NT2/D1 (cell line): Measurements from ENCODE around the gene TBC1D22A.

Experiments
- DNase-seq: peaks from one replicate; pipeline ENCODE4 v3.0.0-alpha.2; 2011; ENCODE audit warnings: low read depth, low spot score
- H3K27me3 ChIP-seq: 2 replicates; pipeline ENCODE4 v1.6.0; 2011; ENCODE audit warnings: mild to moderate bottlenecking; ENCODE audit not compliant: insufficient read length, insufficient read depth
- H3K36me3 ChIP-seq: 2 replicates; pipeline ENCODE4 v1.6.1; 2011; ENCODE audit warnings: mild to moderate bottlenecking, low read length, mixed read lengths; ENCODE audit not compliant: insufficient read depth, insufficient read length
- H3K4me1 ChIP-seq: 2 replicates; pipeline ENCODE4 v1.5.1; 2011; ENCODE audit not compliant: insufficient read depth, insufficient read length
- H3K4me3 ChIP-seq: 2 replicates; pipeline ENCODE4 v1.5.1; 2011; ENCODE audit warnings: low read depth; ENCODE audit not compliant: insufficient read length
- H3K9ac ChIP-seq: 2 replicates; pipeline ENCODE4 v1.6.0; 2011; ENCODE audit warnings: low read depth; ENCODE audit not compliant: insufficient read length
- H3K9me3 ChIP-seq: 2 replicates; pipeline ENCODE4 v1.5.1; 2011; ENCODE audit warnings: mild to moderate bottlenecking, low read length; ENCODE audit not compliant: insufficient read depth
- SUZ12 ChIP-seq: IDR thresholded peaks from 2 replicates; pipeline ENCODE4 v1.6.1; 2011; ENCODE audit not compliant: insufficient read length, insufficient read depth; ENCODE audit errors: extremely low read depth
- YY1 ChIP-seq: IDR thresholded peaks from 2 replicates; pipeline ENCODE4 v1.6.1; 2011; ENCODE audit not compliant: insufficient read length, insufficient read depth
- ZNF274 ChIP-seq: IDR thresholded peaks from 2 replicates; pipeline ENCODE4 v1.6.1; 2011; ENCODE audit warnings: mild to moderate bottlenecking, low read depth, low read length

TBC1D22A gene

GRCh38 chr22:47156352-47157092 lies 394.1 kb downstream of the TBC1D22A start:
- Histone ChIP-seq H3K36me3 (no peaks in the 10 kb centered on the region), H3K4me1 (peaks cover 3% of the 10 kb centered on the region)
- TF ChIP-seq SUZ12 (no peak), ZNF274 (no peak), YY1 (no peak)

DNA sequence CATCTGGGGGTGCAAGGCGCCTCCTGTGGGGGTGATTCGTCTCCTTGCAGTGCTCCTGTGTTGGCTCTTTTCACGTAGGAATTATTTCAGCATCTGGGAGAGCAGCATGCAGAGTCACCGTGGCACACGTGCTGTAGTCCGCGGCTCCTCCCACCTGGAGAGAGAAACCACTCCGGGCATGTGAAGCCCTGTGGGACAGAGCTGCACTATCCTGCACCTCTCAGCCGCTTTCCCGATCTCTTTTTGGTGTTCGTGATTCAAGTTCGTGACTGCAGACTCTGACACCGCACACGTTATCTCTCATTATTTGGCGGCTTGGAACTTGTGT lies 394.6 kb downstream of the TBC1D22A start:
- DNase-seq = no peak
- no peak overlapping the region for H3K9ac ChIP-seq
- peaks cover 3% of the 10 kb centered on the region for H3K4me1 ChIP-seq
- no peaks in the 10 kb centered on the region for H3K9me3 ChIP-seq
- H3K36me3 ChIP-seq = no peaks in the 10 kb centered on the region
- no peaks in the 10 kb centered on the region for H3K27me3 ChIP-seq
- TF ChIP-seq SUZ12 = no peak
- no peak for TF ChIP-seq ZNF274
- TF ChIP-seq YY1 = no peak
- H3K4me3 ChIP-seq = no peak overlapping the region

More at GRCh38 chr22:47156352-47157092, 394.1 kb downstream of the TBC1D22A start:
- no peak for DNase-seq
- no peaks in the 10 kb centered on the region for H3K9me3 ChIP-seq
- no peak overlapping the region for H3K9ac ChIP-seq
- H3K4me3 ChIP-seq = no peak overlapping the region
- H3K27me3 ChIP-seq = no peaks in the 10 kb centered on the region

DNA sequence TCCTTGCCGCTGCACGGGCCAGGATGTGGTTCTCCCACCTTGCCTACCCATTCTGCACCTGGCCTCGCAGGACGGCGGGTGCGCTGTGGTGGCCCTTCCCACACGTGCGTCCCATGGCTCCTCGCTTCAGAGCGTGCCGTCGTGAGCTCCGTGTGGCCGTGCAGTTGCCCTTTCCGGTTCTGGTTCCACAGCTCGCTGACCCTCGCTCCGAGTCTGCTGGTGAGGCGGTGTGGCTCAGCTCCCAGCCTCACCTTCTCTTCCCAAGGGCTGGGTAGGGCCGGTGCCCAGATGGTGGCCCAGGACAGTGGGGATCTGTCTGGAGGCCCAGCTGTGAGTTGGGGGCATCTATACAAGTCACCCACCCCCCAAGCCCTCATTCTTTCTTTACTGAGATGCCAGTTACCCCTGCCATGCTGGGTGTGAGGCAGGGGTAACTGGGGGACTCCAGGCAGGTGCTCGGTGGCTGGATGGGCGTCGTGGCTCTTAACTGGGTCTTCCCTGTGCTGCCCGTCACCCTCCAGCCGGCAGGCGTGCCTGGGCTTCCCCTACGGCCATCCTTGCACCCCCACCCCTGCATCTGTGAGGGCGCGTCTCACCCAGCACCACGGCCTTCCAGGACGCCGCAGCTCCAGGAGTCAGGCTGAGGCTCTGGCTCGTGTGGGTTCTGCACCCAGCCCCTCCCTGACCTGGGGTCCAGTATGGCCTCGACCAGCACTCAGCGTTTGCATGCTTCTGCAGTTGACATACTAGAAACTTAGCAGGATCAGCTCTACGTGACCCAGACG lies 395.2 kb downstream of the TBC1D22A start:
- Histone ChIP-seq H3K9ac (peak overlapping the region; percentile 42), H3K4me3 (no peak overlapping the region), H3K4me1 (peaks cover 3% of the 10 kb centered on the region), H3K36me3 (no peaks in the 10 kb centered on the region), H3K27me3 (no peaks in the 10 kb centered on the region), H3K9me3 (no peaks in the 10 kb centered on the region)
- DNase-seq = no peak
- no peak for TF ChIP-seq ZNF274
- no peak for TF ChIP-seq SUZ12
- no peak for TF ChIP-seq YY1

DNA sequence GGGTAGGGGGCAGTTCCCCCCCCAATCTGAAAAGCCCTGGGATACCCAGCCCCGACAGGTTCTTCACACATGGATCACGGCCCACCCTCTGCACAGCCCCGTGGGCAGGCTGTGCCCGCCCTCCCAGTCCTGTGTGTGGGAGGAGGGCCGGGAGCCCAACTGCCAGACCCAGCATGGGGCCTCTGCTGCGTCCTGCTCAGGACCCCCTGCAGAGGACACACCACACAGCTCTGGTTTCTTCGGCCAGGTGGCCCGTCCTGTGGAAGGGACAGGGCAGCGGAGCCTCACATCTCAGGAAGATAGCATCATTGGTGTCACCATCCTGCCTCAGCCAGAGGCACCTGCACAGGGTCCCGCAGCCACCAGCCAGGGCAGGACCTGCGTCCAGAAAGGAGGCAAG lies 396.0 kb downstream of the TBC1D22A start:
- Histone ChIP-seq H3K36me3 (no peaks in the 10 kb centered on the region), H3K9me3 (no peaks in the 10 kb centered on the region), H3K27me3 (no peaks in the 10 kb centered on the region), H3K4me1 (peaks cover 3% of the 10 kb centered on the region), H3K9ac (no peak overlapping the region), H3K4me3 (no peak overlapping the region)
- no peak for TF ChIP-seq YY1
- TF ChIP-seq ZNF274 = no peak
- TF ChIP-seq SUZ12 = no peak
- DNase-seq = no peak

DNA sequence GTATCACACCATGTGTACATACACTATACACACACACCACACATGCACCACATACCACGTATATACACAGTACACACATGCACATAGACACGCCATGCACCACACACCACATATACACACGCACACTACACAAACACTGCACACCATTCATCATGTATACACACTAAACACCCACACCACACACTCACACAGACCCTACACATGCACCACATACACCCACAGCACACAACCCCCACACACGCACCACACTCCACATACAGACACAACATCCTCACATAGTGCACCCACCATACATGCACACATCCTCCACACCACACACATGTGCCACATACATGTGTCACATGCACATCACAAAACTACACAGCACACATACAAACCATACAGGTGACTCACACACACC lies 397.1 kb downstream of the TBC1D22A start:
- no peak for DNase-seq
- TF ChIP-seq YY1 (no peak), SUZ12 (no peak), ZNF274 (no peak)
- Histone ChIP-seq H3K9ac (no peak overlapping the region), H3K9me3 (no peaks in the 10 kb centered on the region), H3K4me3 (no peak overlapping the region), H3K27me3 (no peaks in the 10 kb centered on the region), H3K36me3 (no peaks in the 10 kb centered on the region), H3K4me1 (no peaks in the 10 kb centered on the region)

DNA sequence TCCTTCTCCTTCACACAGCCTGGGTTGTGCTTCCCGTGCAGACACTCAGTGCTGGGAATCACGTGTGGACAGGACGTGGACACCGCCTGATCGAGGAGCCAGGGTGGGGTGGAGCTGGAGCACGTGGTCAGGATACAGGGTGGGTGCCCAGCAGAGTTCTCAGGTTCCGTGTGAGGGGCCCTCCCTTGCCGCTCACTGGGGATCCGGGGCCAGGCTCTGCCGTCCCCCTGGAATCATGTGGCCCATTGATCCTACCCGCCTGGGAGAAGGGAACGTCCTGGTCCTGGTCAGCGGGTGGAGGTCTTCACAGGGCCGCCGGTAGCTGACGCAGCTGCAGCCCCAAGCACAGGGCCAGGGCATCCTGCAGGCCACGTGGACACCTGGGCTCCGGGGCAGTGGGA lies 397.7 kb downstream of the TBC1D22A start:
- Histone ChIP-seq H3K4me3 (no peak overlapping the region), H3K9ac (no peak overlapping the region), H3K9me3 (no peaks in the 10 kb centered on the region), H3K27me3 (no peaks in the 10 kb centered on the region), H3K36me3 (no peaks in the 10 kb centered on the region), H3K4me1 (no peaks in the 10 kb centered on the region)
- no peak for DNase-seq
- TF ChIP-seq SUZ12 = no peak
- TF ChIP-seq YY1 = no peak
- no peak for TF ChIP-seq ZNF274

DNA sequence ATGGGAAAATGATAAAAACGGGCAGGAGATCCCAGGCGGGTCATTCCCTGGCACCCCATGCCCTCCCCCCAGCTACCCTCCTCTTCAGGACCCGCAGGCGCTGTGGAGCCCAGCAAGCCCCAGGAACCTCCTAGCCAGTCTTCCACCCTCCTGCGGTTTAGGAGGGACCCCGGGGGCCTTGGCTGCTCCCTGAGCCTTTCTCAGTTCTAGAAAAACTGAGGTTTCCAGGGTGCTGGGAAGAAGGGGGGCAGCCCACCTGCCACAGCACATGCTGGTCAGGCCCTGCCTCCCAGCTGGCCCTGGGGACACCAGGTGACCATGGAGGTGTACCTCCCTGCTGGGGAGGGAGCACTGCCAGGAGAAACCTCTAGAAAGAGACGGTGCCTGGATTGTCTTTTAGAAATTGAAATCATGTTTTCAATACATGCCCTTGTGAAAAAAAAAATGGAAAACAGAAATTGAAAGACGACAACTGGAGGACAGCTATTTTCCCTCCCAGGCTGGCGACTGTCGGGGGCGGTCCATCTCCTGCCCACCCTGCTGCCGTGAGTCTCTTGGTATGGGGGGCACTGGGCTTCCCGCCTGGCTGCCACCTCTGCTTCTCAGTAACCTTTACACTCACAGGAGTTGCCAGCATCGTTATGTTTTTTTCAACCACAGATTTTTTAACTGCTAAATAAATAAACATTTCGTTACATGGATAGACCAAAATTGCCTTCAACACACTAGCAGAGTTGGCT lies 398.5 kb downstream of the TBC1D22A start:
- Histone ChIP-seq H3K9me3 (no peaks in the 10 kb centered on the region), H3K9ac (no peak overlapping the region), H3K4me3 (no peak overlapping the region), H3K36me3 (no peaks in the 10 kb centered on the region), H3K4me1 (no peaks in the 10 kb centered on the region), H3K27me3 (no peaks in the 10 kb centered on the region)
- no peak for DNase-seq
- no peak for TF ChIP-seq YY1
- no peak for TF ChIP-seq SUZ12
- no peak for TF ChIP-seq ZNF274
